Tibial nerve (tissue), 4 donors: ENCODE results near the gene PTPRD.

Experiments used
- CTCF ChIP-seq, 5 experiments: fragments of 200-600 bp in 3 of 5; fragments of 450-650 bp in 2 of 5; sonication (generic) in 3 of 5; IDR thresholded peaks; one replicate each; pipeline ENCODE4 v1.5.1; 2016 to 2019; ENCODE audit warnings: antibody characterized with exemption in 5 of 5, mild to moderate bottlenecking in 3 of 5, moderate library complexity in 2 of 5
- EP300 ChIP-seq, 2 donors: sonication (generic); formaldehyde crosslinking; IDR thresholded peaks; one replicate each; pipeline ENCODE4 v1.6.1; 2017; ENCODE audit warnings: antibody characterized with exemption in 2 of 2, mild to moderate bottlenecking in 1 of 2
- POLR2A ChIP-seq, 2 donors: fragments of 450-650 bp; IDR thresholded peaks; one replicate each; pipeline ENCODE4 v1.6.1; 2017; ENCODE audit warnings: antibody characterized with exemption in 2 of 2, mild to moderate bottlenecking in 2 of 2, moderate library complexity in 2 of 2

GRCh38 chr9:9778293-9778692 is 834.5 kb downstream of the PTPRD start:
- TF ChIP-seq CTCF (IDR thresholded peaks at IDR 0.05): no peak
- no peak for TF ChIP-seq EP300 (IDR thresholded peaks at IDR 0.05)
- TF ChIP-seq POLR2A (IDR thresholded peaks at IDR 0.05): no peak
